Nephron progenitor cell (in vitro differentiated cells): ENCODE data around the gene TMA16.

ENCODE experiments used
- DNase-seq: peaks from one replicate; pipeline ENCODE4 v3.0.0; 2021
- H3K27ac Mint-ChIP-seq: 2 replicates; pipeline ENCODE4 v1.8.0; 2021; ENCODE audit warnings: mild to moderate bottlenecking, moderate library complexity, mixed read lengths
- H3K27me3 Mint-ChIP-seq: 2 replicates; pipeline ENCODE4 v1.8.0; 2021; ENCODE audit warnings: mild to moderate bottlenecking, low read depth, mixed read lengths; ENCODE audit not compliant: poor library complexity
- H3K36me3 Mint-ChIP-seq: 2 replicates; pipeline ENCODE4 v1.8.0; 2021; ENCODE audit warnings: low read depth, mixed read lengths
- H3K4me1 Mint-ChIP-seq: 2 replicates; pipeline ENCODE4 v1.8.0; 2021; ENCODE audit warnings: mixed read lengths
- H3K4me3 Mint-ChIP-seq: 2 replicates; pipeline ENCODE4 v1.8.0; 2021; ENCODE audit warnings: mild to moderate bottlenecking, moderate library complexity, mixed read lengths
- H3K9me3 Mint-ChIP-seq: 2 replicates; pipeline ENCODE4 v1.8.0; 2021; ENCODE audit warnings: mild to moderate bottlenecking, moderate library complexity, mixed read lengths
- CTCF ChIP-seq: fragments of 200-600 bp; sonication (generic); IDR thresholded peaks from 2 replicates; pipeline ENCODE4 v1.5.0; 2021; ENCODE audit warnings: antibody characterized with exemption

TMA16 gene

GRCh38 chr4:163568843-163569242, 74.4 kb downstream of the TMA16 start:
- H3K9me3 Mint-ChIP-seq = no peaks in the 10 kb centered on the region
- no peaks in the 10 kb centered on the region for H3K36me3 Mint-ChIP-seq
- no peak for DNase-seq
- no peaks in the 10 kb centered on the region for H3K4me1 Mint-ChIP-seq
- TF ChIP-seq CTCF = no peak
- no peak overlapping the region for H3K4me3 Mint-ChIP-seq
- peaks cover 3% of the 10 kb centered on the region for H3K27me3 Mint-ChIP-seq
- no peak overlapping the region for H3K27ac Mint-ChIP-seq
